ENCODE results near the gene DOLK. TPM values are rescaled to one million over a fixed set of nuclear protein-coding genes. Genes with fewer than 3 reads are reported as not detected.

Gene DOLK
- total and polyA plus RNA-seq, 10 of the 15 experiments (the other 5 are each of a cell fraction or from before 2014, with no cell fraction given) = 1.9 to 18.2 (median 9.1) TPM

GRCh38 chr9:128917151-128917849 is 30.1 kb downstream of the DOLK start:
- POLR2A ChIA-PET = no interaction called here
- RAD21 ChIA-PET (ENCODE audit: unreplicated experiment) = no interaction called here
- peaks cover 3 to 8% of the 10 kb centered on the region in 2 experiments; a peak in 3 of 4 replicates for H3K36me3 ChIP-seq (ENCODE audit: control insufficient read depth in 2 of 2, insufficient read depth in 2 of 2, low read length in 1 of 2)
- H2AFZ ChIP-seq (ENCODE audit: control insufficient read depth, low read depth, low read length) = no peak overlapping the region
- TSS peak; percentile 40 for BruUV-seq (replicated peaks)
- SMC1A ChIA-PET (ENCODE audit: uncharacterized antibody, unreplicated experiment) = no interaction called here
- CTCF ChIA-PET = no interaction called here
- H3K9ac ChIP-seq (ENCODE audit: control insufficient read depth, insufficient read depth, low read length) = no peak overlapping the region
- no peak overlapping the region for H3K4me3 ChIP-seq
- H3K27ac ChIP-seq (ENCODE audit: control insufficient read depth, insufficient read depth) = no peak overlapping the region
- ATAC-seq (no peak), FAIRE-seq (no peak), DNase-seq (ENCODE audit: low read depth, low spot score) (no peak)
- no peaks in the 10 kb centered on the region for H3K27me3 ChIP-seq (replicated peaks in 1 of 2; ENCODE audit: control insufficient read depth in 2 of 2, insufficient read depth in 2 of 2, low read length in 1 of 2)
- no peaks in the 10 kb centered on the region for H3K4me1 ChIP-seq (ENCODE audit: control insufficient read depth, insufficient read depth, low read length)
- intact Hi-C loops (cut with micrococcal nuclease; ENCODE audit: unreplicated experiment) (no loop called here), in situ Hi-C loops (cut with MboI) (no loop called here)
- TF ChIP-seq YY1 (IDR thresholded peaks at IDR 0.05; ENCODE audit: low read depth, low read length) (no peak), ZBTB40 (IDR thresholded peaks at IDR 0.05; ENCODE audit: borderline replicate concordance) (no peak), CEBPB (IDR thresholded peaks at IDR 0.05; ENCODE audit: borderline replicate concordance in 1 of 2, low read depth in 2 of 2, low read length in 2 of 2) (no peak), CREM (IDR thresholded peaks at IDR 0.05; ENCODE audit: low read depth) (no peak), ZBED1 (IDR thresholded peaks at IDR 0.05; ENCODE audit: borderline replicate concordance) (no peak), IRF4 (IDR thresholded peaks at IDR 0.05; ENCODE audit: low read depth, low read length) (no peak), ZBTB4 (CRISPR knock-in tag; IDR thresholded peaks at IDR 0.05) (no peak), SMAD5 (IDR thresholded peaks at IDR 0.05; ENCODE audit: low read depth) (no peak), E4F1 (IDR thresholded peaks at IDR 0.05; ENCODE audit: borderline replicate concordance, partially characterized antibody) (no peak), RBBP5 (conservative IDR thresholded peaks at IDR 0.05) (no peak), TBL1XR1 (IDR thresholded peaks at IDR 0.05; ENCODE audit: low read depth, low read length) (no peak)
- 88% methylated on average over 26 of the region's 26 CpGs for WGBS (ENCODE audit: insufficient coverage, insufficient replicate concordance, low lambda C conversion rate, missing lambda C conversion rate)
- H3K79me2 ChIP-seq (ENCODE audit: control insufficient read depth, insufficient read depth, low read length) = no peaks in the 10 kb centered on the region
- no peaks in the 10 kb centered on the region for H3K9me3 ChIP-seq (replicated peaks; ENCODE audit: control insufficient read depth, insufficient read depth, low read length)
- H4K20me1 ChIP-seq (ENCODE audit: control insufficient read depth, insufficient read depth) = no peaks in the 10 kb centered on the region
- no peak overlapping the region for H3K4me2 ChIP-seq (ENCODE audit: control insufficient read depth, insufficient read depth)
